ENCODE results near the gene GPX3.

GPX3 gene

GRCh38 chr5:151071848-151072629 is 51.6 kb downstream of the GPX3 start:
- no peak overlapping the region for H3K27ac ChIP-seq
- no peak for TF ChIP-seq CTCF (IDR thresholded peaks at IDR 0.05)
- no peak for TF ChIP-seq ZFX (IDR thresholded peaks at IDR 0.05; ENCODE audit: borderline replicate concordance)

GRCh38 chr5:151072630-151073025 is 52.2 kb downstream of the GPX3 start:
- no peak overlapping the region for H3K27ac ChIP-seq
- TF ChIP-seq ZFX (IDR thresholded peaks at IDR 0.05; ENCODE audit: borderline replicate concordance): no peak

GRCh38 chr5:151073280-151073679 is 52.9 kb downstream of the GPX3 start:
- no peak overlapping the region for H3K27ac ChIP-seq
- TF ChIP-seq ZFX (IDR thresholded peaks at IDR 0.05; ENCODE audit: borderline replicate concordance): no peak
- no peak for TF ChIP-seq CTCF (IDR thresholded peaks at IDR 0.05)

GRCh38 chr5:151074557-151074956 is 54.2 kb downstream of the GPX3 start:
- no peak overlapping the region for H3K27ac ChIP-seq
- TF ChIP-seq ZFX (IDR thresholded peaks at IDR 0.05; ENCODE audit: borderline replicate concordance) (no peak), CTCF (IDR thresholded peaks at IDR 0.05) (no peak)

- H3K27ac ChIP-seq: no peak overlapping the region
- TF ChIP-seq ZFX (IDR thresholded peaks at IDR 0.05; ENCODE audit: borderline replicate concordance) (no peak), CTCF (IDR thresholded peaks at IDR 0.05) (no peak)
Measured at GRCh38 chr5:151075698-151076331, 55.4 kb downstream of the GPX3 start.

- H3K27ac ChIP-seq: no peak overlapping the region
- TF ChIP-seq CTCF (IDR thresholded peaks at IDR 0.05) (no peak), ZFX (IDR thresholded peaks at IDR 0.05; ENCODE audit: borderline replicate concordance) (no peak)
Measured at GRCh38 chr5:151076616-151077015, 56.2 kb downstream of the GPX3 start.

GRCh38 chr5:151077419-151077818 is 57.0 kb downstream of the GPX3 start:
- TF ChIP-seq CTCF (IDR thresholded peaks at IDR 0.05) (no peak), ZFX (IDR thresholded peaks at IDR 0.05; ENCODE audit: borderline replicate concordance) (no peak)
- H3K27ac ChIP-seq: no peak overlapping the region

Measured in 22Rv1 (cell line).